ENCODE results near the gene GHDC.
A peak's percentile ranks its signal among the peaks of the same experiment; 100 is the strongest.
"Not testable (repeated sequence)": the region's sequence is repeated elsewhere in the genome, so short reads cannot be mapped to it uniquely, and the experiment has no call there.

Gene GHDC

GRCh38 chr17:42202159-42202558 lies 7.9 kb upstream of the GHDC start:
- DNase-seq (ENCODE audit: low spot score) = no peak

- DNase-seq (ENCODE audit: low spot score) = no peak
Measured at GRCh38 chr17:42201458-42201772, 7.1 kb upstream of the GHDC start.

GRCh38 chr17:42200706-42201457 lies 6.6 kb upstream of the GHDC start:
- no peak for DNase-seq (ENCODE audit: low spot score)

- DNase-seq (ENCODE audit: low spot score) = no peak
Measured at GRCh38 chr17:42199416-42200011, 5.2 kb upstream of the GHDC start.

GRCh38 chr17:42198897-42199296 lies 4.6 kb upstream of the GHDC start:
- DNase-seq (ENCODE audit: low spot score) = no peak

- DNase-seq (ENCODE audit: low spot score) = no peak
Measured at GRCh38 chr17:42197564-42198156, 3.4 kb upstream of the GHDC start.

- DNase-seq (ENCODE audit: low spot score) = no peak
Measured at GRCh38 chr17:42193216-42193968, 902 bp downstream of the GHDC start.

- DNase-seq (ENCODE audit: low spot score) = no peak
Measured at GRCh38 chr17:42192189-42193126, 1.8 kb downstream of the GHDC start.

- DNase-seq (ENCODE audit: low spot score) = no peak
Measured at GRCh38 chr17:42191275-42191608, 3.1 kb downstream of the GHDC start.

- no peak for DNase-seq (ENCODE audit: low spot score)
Measured at GRCh38 chr17:42190491-42191274, 3.6 kb downstream of the GHDC start.

GRCh38 chr17:42189651-42189965 lies 4.7 kb downstream of the GHDC start:
- no peak for DNase-seq (ENCODE audit: low spot score)

- DNase-seq (ENCODE audit: low spot score) = no peak
Measured at GRCh38 chr17:42188749-42189650, 5.3 kb downstream of the GHDC start.

GRCh38 chr17:42187833-42188232 lies 6.5 kb downstream of the GHDC start:
- DNase-seq (ENCODE audit: low spot score) = no peak

- not testable (repeated sequence) for DNase-seq (ENCODE audit: low spot score)
Measured at GRCh38 chr17:42186191-42186590, 8.1 kb downstream of the GHDC start.

- no peak for DNase-seq (ENCODE audit: low spot score)
Measured at GRCh38 chr17:42185621-42185930, 8.7 kb downstream of the GHDC start.

- no peak for DNase-seq (ENCODE audit: low spot score)
Measured at GRCh38 chr17:42184713-42185620, 9.3 kb downstream of the GHDC start, which contains the start of gene HCRT. TSS of gene HCRT (minus strand) at chr17:42185452. CDS start at chr17:42185365, 87 bp downstream.

- peak; percentile 83 for DNase-seq (ENCODE audit: low spot score)
Measured at GRCh38 chr17:42183741-42184711, 10.3 kb downstream of the GHDC start.

All from LoVo (cell line).